GM19438 (cell line): Measurements from ENCODE around the gene UQCR10.
"Not testable (repeated sequence)": the region's sequence is repeated elsewhere in the genome, so short reads cannot be mapped to it uniquely, and the experiment has no call there.

ENCODE experiments used
- ATAC-seq: cut with Tn5 transposase; IDR thresholded peaks from one replicate; pipeline ENCODE4 v1.9.1; 2021; ENCODE audit warnings: low read depth; ENCODE audit not compliant: unreplicated experiment

The UQCR10 gene

DNA sequence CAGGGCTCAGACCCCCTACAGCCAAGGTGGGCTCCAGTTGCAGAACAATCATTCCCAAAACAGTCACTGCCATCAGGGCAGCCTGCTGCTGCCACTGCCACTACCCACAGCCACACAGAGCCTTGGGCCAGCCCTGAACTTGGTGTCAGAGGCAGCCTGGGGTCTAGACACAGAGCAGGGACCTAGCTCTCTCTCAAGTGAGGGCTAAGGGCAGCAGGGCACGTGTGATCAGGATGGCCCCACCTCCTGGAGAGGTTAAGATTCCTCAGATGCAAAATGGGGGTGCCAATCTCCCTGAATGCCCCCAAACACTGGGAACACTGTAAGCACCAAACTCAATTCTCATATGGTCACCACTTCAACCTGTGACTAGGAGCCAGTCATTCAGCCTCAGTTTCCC lies 31.8 kb upstream of the UQCR10 start:
- no peak for ATAC-seq

- ATAC-seq = no peak
Measured at GRCh38 chr22:29737251-29738117, 29.7 kb upstream of the UQCR10 start.

DNA sequence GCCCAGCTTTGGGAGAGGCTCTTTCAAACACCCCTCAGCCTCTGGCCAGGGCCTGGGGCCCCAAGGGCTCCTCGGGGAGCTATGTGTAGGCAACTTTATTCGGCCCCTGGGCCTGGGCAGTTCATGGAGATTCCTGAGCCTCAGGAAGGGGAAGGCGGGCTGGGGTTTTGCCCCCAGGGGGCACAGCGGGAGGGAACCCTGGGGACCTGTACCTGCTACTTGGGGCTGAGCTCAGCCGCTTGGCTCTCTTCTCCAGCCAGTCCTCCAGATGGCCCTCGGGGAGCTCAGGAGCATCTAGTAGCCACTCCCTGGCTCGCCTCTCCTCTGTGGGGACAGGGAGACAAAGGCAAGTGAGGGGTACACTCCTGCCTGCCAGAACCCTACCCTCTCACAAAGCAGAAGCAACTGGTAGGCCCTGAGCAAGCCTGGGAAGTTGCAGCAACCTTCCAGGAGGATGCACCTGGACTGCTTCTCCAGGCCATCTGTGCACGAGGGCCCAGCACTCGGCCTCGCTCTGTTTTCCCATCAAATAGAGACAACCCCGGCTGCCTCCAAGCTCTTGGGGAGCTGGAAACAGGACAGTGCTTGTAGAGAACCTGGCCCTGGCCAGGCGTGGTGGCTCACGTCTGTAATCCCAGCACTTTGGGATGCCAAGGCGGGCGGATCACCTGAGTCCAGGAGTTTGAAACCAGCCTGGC lies 28.9 kb upstream of the UQCR10 start:
- ATAC-seq = no peak

- no peak for ATAC-seq
Measured at GRCh38 chr22:29739346-29739875, 27.8 kb upstream of the UQCR10 start.

GRCh38 chr22:29740216-29740615 lies 27.0 kb upstream of the UQCR10 start:
- no peak for ATAC-seq

- no peak for ATAC-seq
Measured at GRCh38 chr22:29741926-29742325, 25.2 kb upstream of the UQCR10 start.

DNA sequence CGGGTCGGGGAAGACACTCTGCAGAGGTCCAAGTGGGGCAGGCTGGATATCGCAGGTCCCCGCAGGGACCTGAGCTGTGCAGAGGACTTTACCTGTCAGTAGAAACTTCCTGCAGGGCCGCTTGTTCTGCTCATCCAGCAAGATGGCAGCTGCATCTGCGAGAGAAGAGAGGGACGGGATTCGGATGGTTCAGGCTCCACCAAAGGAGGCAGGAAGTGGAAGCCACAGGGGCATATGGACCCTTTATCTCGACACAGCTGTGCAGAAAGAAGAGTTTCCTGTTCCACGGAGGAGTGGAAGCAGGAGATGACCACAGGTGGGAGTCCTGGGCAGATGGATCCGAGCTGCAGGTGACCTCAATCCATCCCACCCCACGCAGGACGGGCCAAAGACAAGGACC lies 24.8 kb upstream of the UQCR10 start:
- no peak for ATAC-seq

DNA sequence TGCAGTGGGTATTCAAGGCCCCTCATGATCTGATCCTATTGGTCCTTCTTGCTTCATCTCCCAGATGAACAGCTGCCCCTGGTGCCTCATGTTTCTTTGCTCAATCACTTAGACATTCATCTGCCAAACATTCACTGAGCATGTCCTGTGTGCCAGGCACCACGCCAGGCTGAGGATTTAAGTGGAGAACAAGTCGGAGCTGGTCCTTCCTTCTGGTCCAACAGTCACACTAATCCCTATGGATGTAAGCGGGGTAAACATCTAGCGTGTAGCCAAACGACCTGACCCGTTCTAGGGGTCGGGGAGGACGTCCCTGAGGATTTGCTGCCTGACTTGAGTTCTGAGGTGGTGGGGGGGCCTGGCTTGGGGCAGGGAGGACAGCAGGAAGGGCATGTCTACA lies 22.3 kb upstream of the UQCR10 start:
- ATAC-seq = no peak

DNA sequence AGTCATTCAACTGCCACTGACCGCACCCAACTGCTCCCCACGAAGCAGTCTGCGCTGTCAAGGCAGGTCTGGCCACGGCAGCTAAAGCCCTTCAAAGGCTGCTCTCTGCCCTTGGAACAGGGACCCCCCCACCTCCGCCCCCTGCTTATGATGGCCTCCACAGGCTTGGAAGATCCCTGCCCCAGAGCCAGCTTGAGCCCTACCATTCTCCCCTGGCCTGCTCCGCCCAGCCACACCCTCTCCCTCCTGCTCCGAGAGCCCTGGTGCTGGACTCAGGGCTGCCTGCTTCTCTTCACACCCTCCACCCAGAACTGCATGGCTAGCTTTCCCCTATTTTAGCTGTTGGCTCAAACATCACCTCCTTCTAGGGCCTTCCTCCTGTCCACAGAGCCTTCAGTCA lies 19.3 kb upstream of the UQCR10 start:
- no peak for ATAC-seq

GRCh38 chr22:29748248-29748893 lies 18.8 kb upstream of the UQCR10 start:
- ATAC-seq = no peak

- ATAC-seq = no peak
Measured at GRCh38 chr22:29750029-29750428, 17.1 kb upstream of the UQCR10 start.

DNA sequence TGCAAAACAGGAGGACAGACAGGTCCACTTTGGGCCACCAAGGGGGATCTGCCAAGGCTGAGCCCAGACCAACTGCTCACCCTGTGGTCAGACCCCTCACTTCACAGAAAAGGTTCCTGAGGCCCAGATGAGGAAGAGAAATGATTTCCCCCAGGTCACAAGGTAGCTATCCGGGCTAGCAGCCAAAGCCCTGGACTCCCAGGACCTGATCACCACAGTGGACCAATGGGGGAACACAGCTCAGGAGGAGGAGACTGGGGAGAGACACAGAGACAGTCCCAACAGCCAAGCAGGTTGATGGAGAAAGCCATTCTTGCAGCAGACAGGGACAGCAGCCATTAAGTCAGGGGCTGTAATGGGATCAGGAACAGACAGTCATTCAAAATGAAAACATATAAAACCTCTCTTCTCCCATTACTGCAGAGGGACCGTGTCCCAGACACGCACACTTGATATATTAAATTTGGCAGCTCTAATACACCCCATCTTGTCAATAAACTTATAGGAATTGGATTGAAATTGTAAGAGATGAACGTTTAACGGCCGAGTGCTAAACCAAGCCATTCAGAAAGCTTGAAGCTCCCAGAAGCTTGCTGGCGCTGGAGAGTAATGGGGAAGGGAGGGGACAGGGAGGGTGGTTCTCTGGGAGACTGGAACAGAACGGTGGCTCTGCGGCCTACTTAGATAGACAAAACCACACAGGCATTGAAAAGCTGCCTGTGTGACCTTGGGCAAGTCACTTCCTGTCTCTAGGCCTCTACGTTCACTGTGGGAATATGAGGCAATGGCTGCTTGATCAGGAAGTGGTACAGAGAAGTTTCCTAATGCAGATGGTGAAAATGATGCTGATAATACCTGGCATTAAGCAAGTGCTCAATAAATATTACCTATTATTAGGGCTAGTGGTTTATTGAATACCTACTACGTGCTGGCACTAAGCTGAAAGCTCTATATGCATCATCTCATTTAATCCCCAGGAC lies 16.3 kb upstream of the UQCR10 start:
- no peak for ATAC-seq

DNA sequence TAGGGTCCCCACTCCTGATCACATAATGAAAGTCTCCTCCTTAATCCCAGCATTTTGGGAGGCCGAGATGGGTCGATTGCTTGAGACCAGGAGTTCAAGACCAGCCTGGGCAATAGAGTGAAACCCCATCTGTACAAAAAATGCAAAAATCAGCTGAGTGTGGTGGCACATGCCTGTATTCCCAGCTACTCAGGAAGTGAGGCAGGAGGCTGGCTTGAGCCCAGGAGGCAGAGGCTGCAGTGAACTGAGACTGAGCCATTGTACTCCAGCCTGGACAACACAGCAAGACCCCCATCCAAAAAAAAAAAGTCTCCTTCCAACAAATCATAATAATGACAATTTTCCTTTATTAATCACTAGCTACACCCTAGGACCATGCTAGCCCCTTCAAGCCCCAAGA lies 15.5 kb upstream of the UQCR10 start:
- ATAC-seq = no peak

DNA sequence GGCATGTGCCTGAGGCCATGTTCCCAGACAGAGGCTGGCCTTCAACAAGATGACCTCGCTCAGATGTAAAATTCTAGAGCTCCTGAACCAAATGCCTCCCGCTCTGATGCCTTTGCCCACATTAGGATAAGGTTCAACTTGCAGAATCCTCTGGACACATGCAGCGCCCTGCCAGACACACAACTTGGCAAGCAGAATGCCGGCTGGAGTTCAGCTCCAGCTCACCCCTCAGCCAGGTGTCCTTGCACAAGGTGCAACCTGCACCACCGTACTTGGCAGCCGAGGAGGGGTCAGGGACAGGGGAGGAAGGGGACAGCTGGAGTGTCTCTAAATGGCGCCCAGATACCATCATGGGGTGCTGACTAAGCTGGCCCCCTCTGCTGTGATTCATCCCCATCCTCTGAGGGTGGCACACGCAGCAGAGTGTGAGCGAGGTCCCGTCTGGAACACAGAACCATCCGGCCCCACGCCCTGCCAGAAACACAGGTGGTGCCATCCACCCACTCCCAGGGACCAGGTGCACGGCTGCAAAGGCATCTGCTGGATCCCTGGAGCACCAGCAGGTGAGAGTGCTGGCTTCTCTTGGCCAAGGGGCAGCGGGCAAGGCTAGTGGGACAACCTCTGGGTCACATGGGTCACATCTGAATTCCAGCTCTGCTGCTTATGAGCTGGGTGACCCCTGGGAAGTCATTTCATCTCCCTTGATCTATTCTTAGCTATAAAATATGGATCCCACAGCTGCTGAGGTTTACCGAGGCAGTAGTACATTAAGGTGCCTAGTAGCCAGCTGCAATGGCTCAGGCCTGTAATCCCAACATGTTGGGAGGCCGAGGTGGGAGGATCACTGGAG lies 13.1 kb upstream of the UQCR10 start:
- ATAC-seq = no peak

- ATAC-seq = not testable (repeated sequence)
Measured at GRCh38 chr22:29754658-29755395, 12.3 kb upstream of the UQCR10 start.

DNA sequence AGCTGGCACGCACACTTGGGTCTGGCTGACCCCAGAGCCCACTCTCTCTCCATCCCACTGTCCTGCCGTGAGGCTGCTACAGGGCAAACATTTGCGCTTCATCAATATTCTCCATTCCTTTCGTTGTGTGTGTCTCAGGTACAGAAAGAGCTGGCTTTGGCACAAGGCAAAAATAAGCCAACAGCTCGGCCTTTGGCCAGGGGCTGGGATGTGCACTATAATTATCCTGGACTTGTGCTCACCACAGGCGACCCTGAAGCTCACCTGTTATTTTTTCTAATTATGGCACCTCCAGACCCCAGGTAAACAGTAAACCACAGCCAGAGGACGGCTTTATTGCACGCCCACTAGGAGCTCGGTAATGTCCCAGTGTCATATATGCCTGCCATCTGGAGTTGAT lies 11.3 kb upstream of the UQCR10 start:
- ATAC-seq = no peak

DNA sequence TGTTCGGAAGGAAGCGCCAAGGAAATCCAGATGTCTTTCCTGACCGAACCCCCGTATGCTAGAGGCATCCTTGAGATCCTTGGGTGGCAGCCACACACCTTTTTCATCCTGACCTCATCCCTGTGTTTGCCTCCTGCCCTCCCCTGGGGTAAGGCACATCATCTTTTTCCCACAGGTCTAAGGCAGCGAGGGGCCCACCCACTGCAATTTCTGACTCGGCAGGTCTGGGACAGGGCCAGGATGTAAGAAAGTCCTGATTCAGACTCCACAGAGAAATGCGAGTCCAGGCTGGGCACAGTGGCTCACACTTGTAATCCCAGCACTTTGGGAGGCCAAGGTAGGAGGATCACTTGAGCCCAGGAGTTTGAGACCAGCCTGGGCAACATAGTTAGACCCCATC lies 10.8 kb upstream of the UQCR10 start:
- ATAC-seq = no peak

DNA sequence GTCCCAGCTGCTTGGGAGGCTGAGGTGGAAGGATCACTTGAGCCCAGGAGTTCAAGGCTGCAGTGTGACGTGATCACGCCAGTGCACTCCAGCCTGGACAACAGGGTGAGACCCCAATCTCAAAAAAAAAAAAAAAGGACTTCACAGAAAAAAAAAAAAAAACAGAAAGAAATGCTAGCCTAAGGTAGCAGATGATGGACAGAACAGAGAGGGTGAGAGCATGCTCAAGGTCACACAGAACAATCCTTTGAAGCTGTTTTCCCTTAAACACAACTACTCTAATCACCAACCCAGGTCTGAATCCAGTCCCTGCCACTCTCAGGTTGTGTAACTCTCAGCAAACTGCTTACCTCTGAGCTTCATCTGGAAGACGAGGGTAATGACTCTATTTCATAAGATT lies 10.1 kb upstream of the UQCR10 start:
- ATAC-seq = no peak
